H9 (cell line): ENCODE data around the gene SHMT2. TPM values are rescaled to one million over a fixed set of nuclear protein-coding genes. Genes with fewer than 3 reads are reported as not detected.
A peak's percentile ranks its signal among the peaks of the same experiment; 100 is the strongest.

ENCODE experiments used
- DNase-seq: peaks from one replicate; pipeline ENCODE4 v3.0.0-alpha.2; 2017
- H2AFZ ChIP-seq: one replicate; pipeline ENCODE4 v1.6.1; 2013; ENCODE audit warnings: mild to moderate bottlenecking, low read length, control low read depth, moderate library complexity
- H2AK5ac ChIP-seq: 2 replicates; pipeline ENCODE4 v1.6.1; 2013; ENCODE audit warnings: low read length, control low read depth, mixed read lengths; ENCODE audit not compliant: insufficient read length
- H2BK120ac ChIP-seq: one replicate; pipeline ENCODE4 v1.6.1; 2013; ENCODE audit warnings: low read depth, mild to moderate bottlenecking, low read length, control low read depth, inconsistent platforms; ENCODE audit not compliant: poor library complexity, severe bottlenecking
- H2BK12ac ChIP-seq: 2 replicates; pipeline ENCODE4 v1.6.1; 2013; ENCODE audit warnings: low read length, control low read depth, mixed read lengths, low read depth; ENCODE audit not compliant: insufficient read length
- H2BK15ac ChIP-seq: 2 replicates; pipeline ENCODE4 v1.6.1; 2013; ENCODE audit warnings: low read depth, low read length, control low read depth
- H2BK20ac ChIP-seq: one replicate; pipeline ENCODE4 v1.6.1; 2013; ENCODE audit warnings: low read depth, mild to moderate bottlenecking, low read length, control low read depth, inconsistent platforms; ENCODE audit not compliant: poor library complexity, severe bottlenecking
- H2BK5ac ChIP-seq: 2 replicates; pipeline ENCODE4 v1.6.1; 2013; ENCODE audit warnings: low read length, control low read depth, mixed read lengths; ENCODE audit not compliant: insufficient read length
- H3K14ac ChIP-seq: 2 replicates; pipeline ENCODE4 v1.6.1; 2013; ENCODE audit warnings: low read length, control low read depth; ENCODE audit not compliant: insufficient read depth
- H3K18ac ChIP-seq: 2 replicates; pipeline ENCODE4 v1.6.1; 2013; ENCODE audit warnings: low read depth, mild to moderate bottlenecking, mixed read lengths, low read length, control low read depth; ENCODE audit not compliant: insufficient read length
- H3K23ac ChIP-seq: 2 replicates; pipeline ENCODE4 v1.6.1; 2013; ENCODE audit warnings: low read length, control low read depth, mixed read lengths, low read depth; ENCODE audit not compliant: insufficient read length
- H3K23me2 ChIP-seq: 2 replicates; pipeline ENCODE4 v1.6.1; 2013; ENCODE audit warnings: low read depth, mild to moderate bottlenecking, mixed read lengths, low read length, control low read depth; ENCODE audit not compliant: insufficient read length, poor library complexity, severe bottlenecking
- H3K27ac ChIP-seq: 2 replicates; pipeline ENCODE4 v1.5.1; 2013; ENCODE audit warnings: low read length, control low read depth, mixed read lengths, low read depth; ENCODE audit not compliant: insufficient read length
- H3K27me3 ChIP-seq: 2 replicates; pipeline ENCODE4 v1.6.1; 2013; ENCODE audit warnings: low read length, control low read depth, inconsistent platforms; ENCODE audit not compliant: insufficient read depth
- H3K4ac ChIP-seq: 2 replicates; pipeline ENCODE4 v1.6.1; 2013; ENCODE audit warnings: low read depth, mild to moderate bottlenecking, control low read depth, inconsistent platforms, low read length, moderate library complexity
- H3K4me1 ChIP-seq: 2 replicates; pipeline ENCODE4 v1.6.1; 2013; ENCODE audit warnings: low read length, control low read depth, inconsistent platforms; ENCODE audit not compliant: insufficient read depth
- H3K4me2 ChIP-seq: 2 replicates; pipeline ENCODE4 v1.6.1; 2013; ENCODE audit warnings: low read length, control low read depth, mixed read lengths; ENCODE audit not compliant: insufficient read length, insufficient read depth
- H3K56ac ChIP-seq: 2 replicates; pipeline ENCODE4 v1.6.1; 2013; ENCODE audit warnings: low read depth, mild to moderate bottlenecking, mixed read lengths, low read length, control low read depth; ENCODE audit not compliant: insufficient read length
- H3K79me1 ChIP-seq: 2 replicates; pipeline ENCODE4 v1.6.1; 2013; ENCODE audit warnings: low read depth, mild to moderate bottlenecking, moderate library complexity, low read length, control low read depth, inconsistent platforms; ENCODE audit not compliant: insufficient read depth, poor library complexity, severe bottlenecking
- H3K79me2 ChIP-seq: 2 replicates; pipeline ENCODE4 v1.6.1; 2013; ENCODE audit warnings: low read length, control low read depth, inconsistent platforms; ENCODE audit not compliant: insufficient read depth
- H3K9ac ChIP-seq: 2 replicates; pipeline ENCODE4 v1.6.1; 2013; ENCODE audit warnings: low read length, control low read depth, mixed read lengths; ENCODE audit not compliant: insufficient read length; ENCODE audit errors: extremely low read depth
- H3K9me3 ChIP-seq: one replicate; pipeline ENCODE4 v1.6.1; 2013; ENCODE audit warnings: low read depth, low read length, inconsistent platforms; ENCODE audit not compliant: control insufficient read depth
- H3T11ph ChIP-seq: one replicate; pipeline ENCODE4 v1.6.1; 2013; ENCODE audit warnings: mild to moderate bottlenecking, low read length, control low read depth, inconsistent platforms
- H4K20me1 ChIP-seq: one replicate; pipeline ENCODE4 v1.6.1; 2013; ENCODE audit not compliant: control insufficient read depth, insufficient read length, insufficient read depth
- H4K5ac ChIP-seq: 2 replicates; pipeline ENCODE4 v1.6.1; 2013; ENCODE audit warnings: low read depth, mild to moderate bottlenecking, mixed read lengths, low read length, control low read depth; ENCODE audit not compliant: insufficient read length
- H4K8ac ChIP-seq: replicated peaks from 2 replicates; pipeline ENCODE4 v1.6.1; 2013; ENCODE audit warnings: low read length, control low read depth, mixed read lengths, low read depth; ENCODE audit not compliant: insufficient read length
- H4K91ac ChIP-seq: 2 replicates; pipeline ENCODE4 v1.6.1; 2013; ENCODE audit warnings: low read depth, mild to moderate bottlenecking, moderate library complexity, mixed read lengths, low read length, control low read depth; ENCODE audit not compliant: insufficient read length
- H3K27ac Mint-ChIP-seq, 3 experiments: 2 replicates in 2 of 3; 3 replicates in 1 of 3; pipeline ENCODE4 v1.8.0; 2020 to 2021; ENCODE audit warnings: mixed read lengths in 3 of 3, mild to moderate bottlenecking in 1 of 3, moderate library complexity in 1 of 3
- H3K27me3 Mint-ChIP-seq: 2 replicates; pipeline ENCODE4 v1.8.0; 2021; ENCODE audit warnings: low read depth, mild to moderate bottlenecking, moderate library complexity, mixed read lengths
- H3K36me3 Mint-ChIP-seq, 3 experiments: 2 replicates in 2 of 3; 3 replicates in 1 of 3; pipeline ENCODE4 v1.8.0; 2020 to 2021; ENCODE audit warnings: low read depth in 3 of 3, mixed read lengths in 3 of 3; ENCODE audit not compliant: insufficient read depth in 1 of 3
- H3K4me1 Mint-ChIP-seq, 2 experiments: 2 replicates each; pipeline ENCODE4 v1.8.0; 2020; ENCODE audit warnings: mixed read lengths in 2 of 2
- H3K4me3 Mint-ChIP-seq, 2 experiments: 2 replicates in 1 of 2; 3 replicates in 1 of 2; pipeline ENCODE4 v1.8.0; 2020 to 2021; ENCODE audit warnings: mild to moderate bottlenecking in 2 of 2, mixed read lengths in 2 of 2, moderate library complexity in 1 of 2
- H3K9me3 Mint-ChIP-seq, 2 experiments: 2 replicates in 1 of 2; 3 replicates in 1 of 2; pipeline ENCODE4 v1.8.0; 2020; ENCODE audit warnings: mild to moderate bottlenecking in 2 of 2, mixed read lengths in 2 of 2, moderate library complexity in 1 of 2
- CTCF ChIP-seq: fragments of 200-600 bp; sonication (generic); conservative IDR thresholded peaks from 3 replicates; pipeline ENCODE4 v1.8.0; 2021; ENCODE audit warnings: antibody characterized with exemption, mild to moderate bottlenecking
- WGBS: extraction: QIAGEN DNeasy Blood & Tissue Kit; methylation state at CpG from one replicate; pipeline ENCODE4 v1.1.7; 2013; ENCODE audit warnings: missing lambda C conversion rate, low lambda C conversion rate, mixed read lengths; ENCODE audit not compliant: insufficient read length; ENCODE audit errors: extremely low coverage; 5-methylcytosine and 5-hydroxymethylcytosine counted together
- total RNA-seq: library from RNA; stranded (reverse); gene quantifications from 2 replicates; pipeline ENCODE4 v1.2.1, GENCODE V29; 2021

Gene SHMT2
- total RNA-seq, 1 experiment from 2014 or later, result 260 TPM

- no peak overlapping the region for H2BK12ac ChIP-seq
- no peak overlapping the region for H2BK5ac ChIP-seq
- no peaks in the 10 kb centered on the region for H3K27me3 Mint-ChIP-seq
- H3T11ph ChIP-seq, result no peak overlapping the region
- H3K27me3 ChIP-seq, result no peaks in the 10 kb centered on the region
- H4K91ac ChIP-seq, result no peak overlapping the region
- H3K9ac ChIP-seq, result no peak overlapping the region
- H3K23ac ChIP-seq, result no peak overlapping the region
- no peak overlapping the region for H4K5ac ChIP-seq
- WGBS, result no CpG with 5 or more reads among the region's 4 CpGs
- DNase-seq, result peak; percentile 62
- H3K14ac ChIP-seq, result no peak overlapping the region
- no peak overlapping the region for H3K4me3 Mint-ChIP-seq
- no peaks in the 10 kb centered on the region; the same call in 1 of the 2 replicates for H3K4me1 ChIP-seq
- H3K56ac ChIP-seq, result no peak overlapping the region
- H3K27ac Mint-ChIP-seq, result peak overlapping the region in 2 of 3 experiments; percentile 51 to 65; a peak in 2 of 7 replicates
- peaks cover 10 to 13% of the 10 kb centered on the region in 2 experiments for H3K4me1 Mint-ChIP-seq
- no peaks in the 10 kb centered on the region for H3K79me2 ChIP-seq
- H2BK20ac ChIP-seq, result no peak overlapping the region
- H3K79me1 ChIP-seq, result no peaks in the 10 kb centered on the region
- no peaks in the 10 kb centered on the region for H3K9me3 ChIP-seq
- TF ChIP-seq CTCF, result peak; percentile 70
- H2BK120ac ChIP-seq, result no peak overlapping the region
- H3K27ac ChIP-seq, result no peak overlapping the region
- H3K4ac ChIP-seq, result no peak overlapping the region
- peaks cover 16 to 54% (median 53%) of the 10 kb centered on the region in 3 experiments; a peak in 6 of 7 replicates for H3K36me3 Mint-ChIP-seq
- peaks cover 0 to 3% of the 10 kb centered on the region in 2 experiments; a peak in 1 of 5 replicates for H3K9me3 Mint-ChIP-seq
- no peak overlapping the region for H2AFZ ChIP-seq
- H2AK5ac ChIP-seq, result no peak overlapping the region
- H3K18ac ChIP-seq, result no peak overlapping the region
- H2BK15ac ChIP-seq, result no peak overlapping the region
- H3K23me2 ChIP-seq, result no peaks in the 10 kb centered on the region
- H4K8ac ChIP-seq, result no peak overlapping the region
- H4K20me1 ChIP-seq, result no peaks in the 10 kb centered on the region
- H3K4me2 ChIP-seq, result no peak overlapping the region
Measured at GRCh38 chr12:57276935-57277563, 47.5 kb downstream of the SHMT2 start.
